Measurements from ENCODE around the gene TBC1D22A. TPM values are rescaled to one million over a fixed set of nuclear protein-coding genes. Genes with fewer than 3 reads are reported as not detected.

TBC1D22A gene
- total RNA-seq, 6 donors from 2014 or later = 27.1 to 48.2 (median 35.3) TPM

DNA sequence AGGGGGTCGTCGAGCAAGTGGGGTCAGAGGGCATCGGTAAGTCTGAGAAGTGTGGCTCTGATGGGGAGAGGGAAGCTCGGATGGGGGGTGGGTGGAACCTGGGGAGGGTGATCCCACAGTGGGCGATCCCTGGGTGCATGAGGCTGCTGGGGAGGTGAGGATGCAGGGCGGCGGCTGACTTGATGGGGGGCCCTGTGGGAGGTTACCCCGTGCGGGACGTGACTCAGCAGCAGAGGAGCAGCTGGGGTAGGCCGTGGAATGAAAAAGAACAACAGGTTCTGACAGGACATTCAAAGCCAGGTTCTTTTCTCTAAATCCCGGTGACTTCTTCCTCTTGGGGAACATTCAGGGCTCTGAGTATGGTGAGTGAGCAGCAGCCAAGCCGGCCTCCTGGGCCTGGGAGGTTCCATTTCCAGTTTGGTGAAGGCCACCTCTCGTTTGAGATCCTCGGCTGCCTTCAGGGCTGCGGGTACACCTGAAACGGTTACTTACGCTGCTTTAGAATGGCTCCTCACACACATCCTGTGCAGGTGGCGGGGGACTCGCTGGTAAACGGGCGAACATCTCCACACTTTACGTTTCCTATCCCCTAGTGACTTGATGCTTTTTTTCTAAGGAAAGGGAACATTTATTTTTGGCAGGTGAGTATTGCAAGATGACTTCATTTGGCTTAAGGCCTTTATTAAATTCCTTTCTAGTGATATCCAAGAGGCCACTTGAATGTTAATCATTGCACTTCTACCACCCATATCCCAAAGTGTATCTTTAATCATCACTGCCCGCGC lies 278.2 kb downstream of the TBC1D22A start:
- H3K36me3 ChIP-seq = peaks cover 0 to 17% (median 6%) of the 10 kb centered on the region in 4 donors
- ATAC-seq (ENCODE audit: low FRiP score in 2 of 2) (no peak), DNase-seq (no peak)
- TF ChIP-seq EP300 (IDR thresholded peaks at IDR 0.05) = no peak
- TF ChIP-seq, protein P1, sequence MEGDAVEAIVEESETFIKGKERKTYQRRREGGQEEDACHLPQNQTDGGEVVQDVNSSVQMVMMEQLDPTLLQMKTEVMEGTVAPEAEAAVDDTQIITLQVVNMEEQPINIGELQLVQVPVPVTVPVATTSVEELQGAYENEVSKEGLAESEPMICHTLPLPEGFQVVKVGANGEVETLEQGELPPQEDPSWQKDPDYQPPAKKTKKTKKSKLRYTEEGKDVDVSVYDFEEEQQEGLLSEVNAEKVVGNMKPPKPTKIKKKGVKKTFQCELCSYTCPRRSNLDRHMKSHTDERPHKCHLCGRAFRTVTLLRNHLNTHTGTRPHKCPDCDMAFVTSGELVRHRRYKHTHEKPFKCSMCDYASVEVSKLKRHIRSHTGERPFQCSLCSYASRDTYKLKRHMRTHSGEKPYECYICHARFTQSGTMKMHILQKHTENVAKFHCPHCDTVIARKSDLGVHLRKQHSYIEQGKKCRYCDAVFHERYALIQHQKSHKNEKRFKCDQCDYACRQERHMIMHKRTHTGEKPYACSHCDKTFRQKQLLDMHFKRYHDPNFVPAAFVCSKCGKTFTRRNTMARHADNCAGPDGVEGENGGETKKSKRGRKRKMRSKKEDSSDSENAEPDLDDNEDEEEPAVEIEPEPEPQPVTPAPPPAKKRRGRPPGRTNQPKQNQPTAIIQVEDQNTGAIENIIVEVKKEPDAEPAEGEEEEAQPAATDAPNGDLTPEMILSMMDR (IDR thresholded peaks at IDR 0.05) = no peak
- no peak for TF ChIP-seq POLR2AphosphoS5 (IDR thresholded peaks at IDR 0.05)
- no peak for TF ChIP-seq POLR2A (IDR thresholded peaks at IDR 0.05)
- peaks cover 9 to 16% (median 11%) of the 10 kb centered on the region in 4 donors for H3K4me1 ChIP-seq
- H3K9me3 ChIP-seq = no peaks in the 10 kb centered on the region
- H3K27me3 ChIP-seq = no peaks in the 10 kb centered on the region
- WGBS, 2 donors = 93 to 96% methylated on average over 25 of the region's 25 CpGs
- no peak overlapping the region for H3K4me3 ChIP-seq
- H3K27ac ChIP-seq = no peak overlapping the region

DNA sequence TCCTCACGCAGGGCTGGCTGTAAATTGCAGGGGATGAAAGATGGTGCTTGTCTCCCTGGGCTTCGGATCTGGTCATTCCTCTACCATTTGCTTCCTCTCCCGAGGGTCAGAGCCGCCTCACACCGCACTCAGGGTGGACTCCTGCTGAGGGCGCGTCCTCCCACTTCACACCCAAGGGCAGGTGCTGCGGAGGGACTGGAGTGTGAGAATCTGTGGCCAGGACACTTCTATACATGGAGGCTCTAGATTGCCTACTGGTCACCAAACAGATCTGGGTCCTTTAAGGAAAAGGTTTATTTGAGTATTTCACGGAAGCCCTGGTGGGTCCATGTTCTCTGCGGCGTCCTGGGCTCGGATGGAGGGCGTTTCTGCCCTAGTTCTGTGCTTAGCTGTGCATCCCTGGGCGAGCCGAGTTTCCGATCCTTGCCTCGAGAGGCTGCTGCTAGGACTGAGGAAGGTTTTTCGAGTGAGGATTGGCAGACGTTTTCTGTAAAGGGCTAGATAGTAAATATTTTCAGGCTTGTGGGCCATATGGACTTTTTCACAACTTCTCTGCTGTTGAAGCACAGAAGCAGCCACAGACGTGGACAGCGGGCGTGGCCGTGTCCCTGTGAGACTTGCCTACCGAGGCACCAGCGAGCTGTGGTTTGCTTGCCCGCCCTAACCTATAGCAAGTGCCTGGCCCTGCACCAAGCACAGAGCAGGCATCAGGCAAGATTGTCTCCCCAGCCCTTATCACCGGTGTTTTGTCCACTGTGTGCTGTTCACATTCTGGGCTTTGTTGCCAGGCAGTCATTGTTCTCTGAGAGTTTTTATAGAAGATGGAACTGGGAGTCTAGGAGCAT lies 279.0 kb downstream of the TBC1D22A start:
- ATAC-seq (ENCODE audit: low FRiP score in 2 of 2) (no peak), DNase-seq (no peak)
- no peak overlapping the region for H3K4me3 ChIP-seq
- H3K4me1 ChIP-seq = peaks cover 9 to 16% (median 11%) of the 10 kb centered on the region in 4 donors
- no peak overlapping the region for H3K27ac ChIP-seq
- no peaks in the 10 kb centered on the region for H3K9me3 ChIP-seq
- H3K36me3 ChIP-seq = peaks cover 0 to 17% (median 6%) of the 10 kb centered on the region in 4 donors
- 91 to 92% methylated on average over 23 to 27 of the region's 27 CpGs for WGBS, 2 donors
- no peak for TF ChIP-seq EP300 (IDR thresholded peaks at IDR 0.05)
- no peak for TF ChIP-seq POLR2A (IDR thresholded peaks at IDR 0.05)
- TF ChIP-seq POLR2AphosphoS5 (IDR thresholded peaks at IDR 0.05) = no peak
- TF ChIP-seq, protein P1 (IDR thresholded peaks at IDR 0.05) = no peak
- no peaks in the 10 kb centered on the region for H3K27me3 ChIP-seq

DNA sequence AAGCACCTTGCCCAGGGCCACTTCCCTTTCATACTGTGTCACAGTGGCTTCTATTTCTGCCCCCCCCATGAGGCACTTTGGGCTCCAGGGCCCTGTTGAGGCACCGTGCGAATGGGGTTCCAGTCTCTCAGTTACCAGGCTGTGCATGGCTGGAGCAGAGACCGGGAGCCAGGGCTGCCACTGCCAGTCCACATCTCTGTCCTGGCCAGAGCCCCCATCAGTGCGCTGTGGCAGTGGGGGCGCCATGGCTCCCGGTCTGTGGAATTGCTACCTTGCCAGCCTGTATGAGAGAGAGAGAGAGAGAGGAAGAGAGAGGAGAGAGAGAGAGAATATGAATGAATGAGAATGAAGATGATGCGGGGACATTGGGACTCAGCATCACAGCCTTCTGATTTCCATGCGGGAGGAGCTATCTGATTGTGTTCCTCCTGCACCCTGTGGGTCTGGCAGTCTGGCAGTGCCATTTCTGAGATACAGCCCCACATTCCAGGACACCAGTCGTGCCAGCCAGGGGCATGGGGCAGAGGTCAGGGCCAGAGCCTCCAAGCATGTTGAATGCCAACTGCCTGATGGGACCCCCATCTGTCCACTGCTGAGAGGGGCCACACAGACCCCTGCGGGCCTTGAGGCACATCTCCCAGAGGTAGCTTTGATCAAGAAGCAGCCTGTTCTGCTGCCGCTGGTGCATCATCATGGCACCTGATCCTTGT lies 279.8 kb downstream of the TBC1D22A start:
- Histone ChIP-seq H3K9me3 (no peaks in the 10 kb centered on the region), H3K36me3 (peaks cover 0 to 13% (median 4%) of the 10 kb centered on the region in 4 donors), H3K4me3 (no peak overlapping the region), H3K27me3 (no peaks in the 10 kb centered on the region), H3K4me1 (peaks cover 9 to 16% (median 11%) of the 10 kb centered on the region in 4 donors), H3K27ac (no peak overlapping the region)
- TF ChIP-seq EP300 (IDR thresholded peaks at IDR 0.05) (no peak), POLR2AphosphoS5 (IDR thresholded peaks at IDR 0.05) (no peak), POLR2A (IDR thresholded peaks at IDR 0.05) (no peak)
- TF ChIP-seq, protein P1 (IDR thresholded peaks at IDR 0.05) = no peak
- ATAC-seq (ENCODE audit: low FRiP score in 2 of 2) (no peak), DNase-seq (no peak)
- WGBS, 2 donors = 96 to 99% methylated on average over 8 to 11 of the region's 11 CpGs

DNA sequence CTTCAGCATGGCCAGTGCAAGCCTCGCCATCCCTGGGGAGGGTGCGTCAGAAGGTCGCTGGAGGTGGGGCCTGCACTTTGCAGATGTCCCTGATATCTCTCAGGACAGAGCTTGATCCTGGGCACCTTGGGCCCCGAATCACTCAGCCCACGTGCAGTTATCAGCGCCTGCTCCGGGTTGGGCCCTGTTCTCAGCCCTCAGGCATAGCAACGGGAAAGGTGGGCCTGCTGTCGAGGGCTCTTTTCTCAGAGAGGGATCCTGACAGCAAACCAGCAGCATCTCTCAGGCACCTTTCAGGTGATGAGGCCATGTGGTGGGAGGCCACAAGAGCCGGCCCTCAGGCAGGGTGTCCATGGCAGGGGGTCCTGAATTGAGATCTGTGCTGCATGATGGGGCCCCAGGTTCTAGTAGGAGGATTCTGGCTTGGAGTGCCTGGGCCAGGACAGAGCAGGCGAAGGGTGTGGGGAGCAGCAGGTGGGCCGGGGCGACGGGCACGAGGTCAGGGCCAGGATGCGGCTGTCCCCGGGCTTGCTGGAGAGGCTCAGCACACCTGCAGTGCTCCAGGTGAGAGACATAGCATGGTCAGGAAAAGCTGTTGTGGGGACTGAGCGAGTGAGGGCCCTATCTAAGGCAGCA lies 280.5 kb downstream of the TBC1D22A start:
- no peak overlapping the region for H3K27ac ChIP-seq
- DNase-seq (peak in 1 of 2 donors; percentile 63), ATAC-seq (ENCODE audit: low FRiP score in 2 of 2) (no peak)
- peaks cover 0 to 6% (median 2%) of the 10 kb centered on the region in 4 donors for H3K36me3 ChIP-seq
- H3K9me3 ChIP-seq = no peaks in the 10 kb centered on the region
- no peaks in the 10 kb centered on the region for H3K27me3 ChIP-seq
- TF ChIP-seq POLR2A (IDR thresholded peaks at IDR 0.05) = no peak
- TF ChIP-seq POLR2AphosphoS5 (IDR thresholded peaks at IDR 0.05) = no peak
- TF ChIP-seq EP300 (IDR thresholded peaks at IDR 0.05) = no peak
- TF ChIP-seq, protein P1 (IDR thresholded peaks at IDR 0.05) = no peak
- WGBS, 2 donors = 94 to 98% methylated on average over 7 to 18 of the region's 18 CpGs
- no peak overlapping the region for H3K4me3 ChIP-seq
- H3K4me1 ChIP-seq = peaks cover 9 to 16% (median 11%) of the 10 kb centered on the region in 4 donors

All from upper lobe of left lung (tissue), 6 donors.